Stimulated activated CD4-positive, alpha-beta T cell treated with anti-CD3 and anti-CD28 coated beads, Interleukin-12 subunit alpha, Interleukin-12 subunit beta, amount 100 ng/mL, for 24 hours (primary cell): ENCODE measurements around the gene SKOR1.

Source experiments
- DNase-seq, 2 experiments: peaks; one replicate each; pipeline ENCODE4 v3.0.0-alpha.2; 2020; ENCODE audit warnings: low read depth in 2 of 2

Gene SKOR1

DNA sequence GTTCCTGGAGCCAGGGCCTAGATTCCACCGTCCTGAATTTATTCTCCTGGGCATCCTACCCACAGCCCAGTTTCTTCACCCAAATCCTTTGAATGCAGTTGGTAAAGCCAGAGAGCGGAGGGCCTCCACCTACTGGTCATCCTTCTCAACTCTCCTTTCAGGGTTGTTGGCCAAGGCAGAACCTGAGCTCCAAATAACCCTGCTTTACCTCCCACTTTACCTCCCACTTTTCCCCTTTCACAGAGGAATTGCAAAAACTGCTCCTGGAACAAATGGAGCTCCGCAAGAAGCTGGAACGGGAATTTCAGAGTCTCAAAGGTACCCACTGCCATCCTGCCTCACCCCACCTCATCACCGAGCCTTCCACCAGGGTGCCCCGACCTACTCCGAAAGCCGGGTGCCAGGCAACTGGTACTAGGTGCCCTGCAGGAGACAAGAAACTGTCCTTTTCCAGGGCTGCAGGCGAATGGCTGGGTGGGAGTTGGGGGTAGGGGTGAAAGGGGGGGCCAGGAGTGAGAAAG, 6.8 kb downstream of the SKOR1 start:
- no peak for DNase-seq

DNA sequence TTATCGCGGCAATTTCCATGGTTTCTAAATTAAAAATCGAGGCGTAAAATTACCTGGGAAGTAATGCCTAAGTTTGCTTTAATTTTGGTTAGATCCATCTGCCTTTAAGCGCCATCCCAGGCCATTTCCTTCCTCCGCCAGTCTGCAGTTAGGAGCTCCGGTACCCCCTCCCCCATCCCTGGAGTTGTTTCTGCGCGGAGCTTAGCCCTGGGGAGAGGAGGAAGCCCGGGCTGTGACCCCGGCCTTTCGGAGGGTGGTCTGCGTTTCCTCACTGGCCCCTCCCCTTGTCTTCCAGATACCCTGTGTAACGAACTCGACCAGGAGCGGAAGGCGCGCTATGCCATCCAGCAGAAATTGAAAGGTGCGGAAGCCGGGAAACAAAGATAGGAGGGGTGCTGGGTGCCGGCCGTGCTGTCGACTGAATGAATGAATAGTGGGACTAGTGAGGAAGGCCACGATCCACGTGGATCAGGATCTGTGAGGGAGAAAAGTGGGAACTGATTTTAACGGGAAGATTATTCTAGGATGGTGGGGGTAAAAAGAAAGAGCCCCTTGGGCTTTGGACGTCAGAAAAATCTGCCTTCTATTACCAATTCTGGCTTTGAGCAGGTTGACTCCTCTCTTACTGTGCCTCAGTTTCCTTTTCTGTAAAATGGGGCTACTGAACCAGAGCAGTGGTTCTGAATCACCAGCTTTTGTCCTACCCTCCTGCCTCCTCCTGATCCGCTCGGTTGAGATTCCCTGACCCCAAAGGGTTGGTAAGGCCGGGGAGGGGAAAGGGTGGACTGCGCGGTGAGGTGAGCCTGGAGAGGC, 7.8 kb downstream of the SKOR1 start:
- DNase-seq: no peak

- no peak for DNase-seq
Observed at GRCh38 chr15:67833710-67834511, 8.6 kb downstream of the SKOR1 start.

DNA sequence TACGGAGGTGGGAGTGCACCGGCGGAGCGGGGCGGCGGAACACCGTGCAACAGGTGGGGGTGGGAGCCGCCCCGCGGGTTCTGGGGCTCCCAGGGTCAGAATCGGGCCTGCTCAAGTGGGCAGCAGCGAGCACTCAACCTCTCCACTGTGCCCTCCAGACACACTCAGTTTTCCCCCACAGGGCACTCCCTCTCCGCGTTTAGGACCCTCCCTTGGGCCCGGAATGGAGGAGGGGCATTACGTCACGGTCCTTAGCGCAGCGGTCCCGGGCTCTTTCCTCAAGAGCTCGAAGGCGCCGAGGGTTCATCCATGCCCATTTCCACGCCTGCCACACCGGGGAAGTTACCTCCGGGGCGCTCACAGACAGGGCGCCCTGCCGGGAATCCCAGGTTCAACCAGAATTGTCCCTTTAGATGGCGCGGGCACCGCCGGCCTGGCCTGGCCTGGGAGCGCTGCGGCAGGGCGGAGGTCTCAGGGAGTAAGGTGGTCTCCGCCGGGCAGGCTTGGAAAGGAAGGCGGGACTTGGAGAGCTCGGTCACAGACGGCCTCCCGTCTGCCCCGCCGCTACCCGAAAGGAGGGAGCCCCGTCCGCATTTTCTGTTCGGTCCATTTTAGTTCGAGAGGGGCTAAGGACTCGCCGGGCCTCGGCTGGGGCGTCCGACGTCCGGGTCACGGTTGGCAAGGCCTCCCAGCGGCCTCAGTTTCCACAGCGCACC, 9.4 kb downstream of the SKOR1 start:
- DNase-seq: no peak

DNA sequence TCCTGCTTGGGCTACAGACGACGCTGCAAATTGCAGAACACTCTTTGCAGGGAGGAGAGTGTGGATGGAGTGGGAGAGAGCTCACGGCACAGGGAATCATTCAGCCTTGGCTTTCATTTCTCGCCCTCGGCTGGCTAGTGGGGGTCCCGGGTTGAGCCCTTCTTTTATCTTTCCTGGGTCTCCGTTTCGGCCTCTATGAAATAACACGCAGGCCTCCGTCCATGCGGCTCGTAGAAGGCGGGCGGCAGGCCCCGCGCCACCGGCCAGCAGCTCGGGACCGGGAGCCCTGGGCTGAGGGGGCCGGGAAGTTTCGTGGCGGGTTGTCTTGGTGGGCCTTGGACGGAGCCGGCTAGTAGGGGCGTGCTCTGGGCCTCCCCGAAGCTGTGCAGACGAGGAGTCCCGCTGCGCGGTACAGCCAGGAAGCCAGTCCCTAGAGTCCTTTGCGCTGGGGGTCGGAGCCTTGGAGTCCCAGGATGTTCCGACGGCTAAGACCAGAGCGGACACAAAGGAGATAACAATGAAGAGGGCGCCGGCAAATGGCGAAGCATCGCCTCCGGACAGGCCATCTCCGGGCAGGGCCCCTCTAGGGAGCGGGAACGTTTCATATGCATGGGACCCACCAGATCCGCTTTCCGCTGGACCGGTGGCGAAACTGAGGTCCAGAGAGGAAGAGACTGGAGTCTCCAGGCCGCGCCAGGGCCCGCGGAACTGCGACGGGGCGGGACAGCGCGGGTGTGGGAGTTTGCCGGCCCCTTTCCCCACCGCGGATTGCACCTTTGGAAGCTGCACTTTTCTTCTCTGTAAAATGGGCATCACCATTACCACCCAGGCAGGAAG, 10.2 kb downstream of the SKOR1 start:
- no peak for DNase-seq

GRCh38 chr15:67836134-67836455, 10.8 kb downstream of the SKOR1 start:
- no peak for DNase-seq

DNA sequence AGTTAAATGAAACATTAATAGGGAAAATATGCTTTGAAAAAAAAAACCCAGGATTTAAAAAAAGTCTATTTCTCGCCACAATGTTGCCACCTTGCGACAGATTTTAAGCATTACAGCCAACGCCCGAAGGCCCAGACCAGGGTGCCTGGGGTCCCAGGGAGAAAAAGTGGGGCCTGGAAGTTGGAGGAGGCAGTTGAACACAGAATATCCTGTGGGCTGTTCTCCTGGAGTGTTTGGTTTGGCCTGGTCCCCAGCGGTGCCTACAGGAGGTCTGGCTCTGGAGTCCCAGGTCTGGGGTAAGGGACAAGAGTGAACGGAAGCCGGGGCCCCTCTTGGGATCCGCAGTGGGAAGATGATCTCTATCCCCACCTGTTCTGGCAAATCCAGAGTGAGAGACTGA, 11.2 kb downstream of the SKOR1 start:
- peak in 1 of 2 experiments; percentile 46 for DNase-seq

DNA sequence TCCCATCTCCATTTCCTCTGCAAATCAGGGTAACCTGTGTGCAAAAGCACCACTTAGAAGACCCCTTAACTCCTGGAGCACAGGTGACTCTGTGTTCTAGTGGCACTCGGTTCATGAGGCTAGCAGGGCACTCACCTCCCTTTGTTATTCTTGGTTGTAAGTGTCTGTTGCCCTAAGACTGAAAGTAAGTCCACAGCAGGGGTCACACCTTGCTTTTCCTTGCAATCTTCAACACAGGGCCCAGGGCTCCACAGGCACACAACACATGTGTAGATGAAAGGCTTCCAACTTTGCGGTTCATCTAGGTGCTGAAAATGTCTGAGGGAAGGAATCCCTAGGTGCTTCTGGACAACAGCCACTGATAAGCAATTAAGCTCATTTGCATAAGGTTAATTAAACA, 11.6 kb downstream of the SKOR1 start:
- DNase-seq: no peak

GRCh38 chr15:67838789-67839332, 13.6 kb downstream of the SKOR1 start:
- DNase-seq: no peak

GRCh38 chr15:67839499-67839928, 14.2 kb downstream of the SKOR1 start:
- no peak for DNase-seq

GRCh38 chr15:67839929-67840748, 14.8 kb downstream of the SKOR1 start, which contains the start of gene RNU6-1:
RNU6-1 (minus strand) TSS chr15:67840045.
- DNase-seq: peak; percentile 91 to 92

DNA sequence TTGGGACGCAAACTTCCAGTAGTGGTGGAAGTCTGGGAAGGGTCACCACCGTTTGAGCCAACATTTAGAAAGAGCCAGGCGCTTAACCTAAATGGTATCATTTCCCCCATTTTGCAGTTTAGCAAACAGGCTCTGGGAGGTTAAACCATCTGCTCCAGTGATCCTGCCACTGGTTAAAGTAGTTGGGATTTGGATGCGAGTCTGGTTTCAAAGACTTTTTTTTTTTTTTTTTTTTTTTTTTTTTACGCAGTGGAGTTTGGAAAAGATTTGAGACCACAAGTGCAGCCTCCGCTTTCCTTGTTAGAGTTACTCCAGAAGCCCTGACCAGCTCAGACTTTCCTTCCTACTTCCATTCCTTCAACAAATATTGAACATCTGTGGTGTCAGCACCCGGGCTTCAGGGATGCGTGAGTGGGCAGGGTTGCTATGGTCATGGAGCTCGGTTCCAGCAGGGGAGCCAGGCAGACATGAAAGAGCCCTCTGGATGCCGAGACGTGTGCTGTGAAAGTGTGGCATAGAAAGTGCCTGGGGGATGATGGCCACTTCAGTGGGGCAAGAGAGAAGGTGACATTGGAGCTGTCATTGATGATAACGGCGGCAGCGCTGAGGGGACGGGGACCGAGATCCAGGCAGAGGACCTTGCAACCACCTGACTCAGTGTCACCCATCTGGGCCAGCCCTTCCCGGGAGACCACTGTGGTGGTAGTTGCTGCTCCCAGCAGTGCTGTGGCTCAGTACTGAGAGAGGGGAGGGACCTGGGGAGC, 15.6 kb downstream of the SKOR1 start:
- no peak for DNase-seq

GRCh38 chr15:67841513-67841762, 16.1 kb downstream of the SKOR1 start:
- DNase-seq: no peak

GRCh38 chr15:67843092-67843501, 17.8 kb downstream of the SKOR1 start:
- no peak for DNase-seq

DNA sequence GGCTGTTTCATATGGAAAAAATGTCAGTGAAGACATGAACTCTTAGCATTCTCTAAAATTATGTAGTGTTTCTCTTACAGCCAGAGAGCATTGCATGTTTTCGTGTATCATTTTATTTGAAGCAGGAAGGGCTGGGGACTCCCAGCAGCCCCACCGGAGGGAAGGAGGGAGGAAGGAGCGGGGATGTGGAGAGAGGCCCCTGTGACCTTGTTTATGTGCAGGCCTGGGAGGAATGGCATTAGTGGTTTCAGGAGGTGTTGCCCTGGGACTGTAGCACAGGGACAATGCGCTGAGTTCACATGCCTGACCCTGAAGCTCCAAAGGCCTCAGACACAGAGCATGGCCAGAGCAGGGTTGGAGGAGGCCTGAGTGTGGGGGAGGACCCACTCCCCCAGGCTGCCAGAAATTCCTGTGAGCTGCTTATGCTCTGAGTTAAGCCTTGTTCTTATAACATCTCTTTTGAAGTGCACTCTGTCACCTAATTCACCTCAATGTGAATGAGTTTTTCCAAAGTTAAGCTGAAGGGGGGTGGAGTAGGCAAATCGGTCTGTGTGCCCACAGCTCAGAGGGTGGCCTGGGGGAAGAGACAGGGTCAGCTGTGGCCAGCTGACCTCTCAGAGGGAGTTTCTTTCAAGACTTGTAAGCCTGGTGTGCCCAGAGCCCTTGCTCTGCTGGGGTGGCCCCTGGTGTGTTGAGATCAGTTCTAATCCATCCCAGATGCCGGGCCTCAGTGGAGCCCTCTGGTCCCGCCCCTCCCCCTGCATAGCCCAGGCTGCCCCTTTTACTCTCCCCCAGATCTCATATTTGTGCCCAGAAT, 18.5 kb downstream of the SKOR1 start:
- DNase-seq: no peak

GRCh38 chr15:67845974-67846373, 20.7 kb downstream of the SKOR1 start:
- no peak for DNase-seq

DNA sequence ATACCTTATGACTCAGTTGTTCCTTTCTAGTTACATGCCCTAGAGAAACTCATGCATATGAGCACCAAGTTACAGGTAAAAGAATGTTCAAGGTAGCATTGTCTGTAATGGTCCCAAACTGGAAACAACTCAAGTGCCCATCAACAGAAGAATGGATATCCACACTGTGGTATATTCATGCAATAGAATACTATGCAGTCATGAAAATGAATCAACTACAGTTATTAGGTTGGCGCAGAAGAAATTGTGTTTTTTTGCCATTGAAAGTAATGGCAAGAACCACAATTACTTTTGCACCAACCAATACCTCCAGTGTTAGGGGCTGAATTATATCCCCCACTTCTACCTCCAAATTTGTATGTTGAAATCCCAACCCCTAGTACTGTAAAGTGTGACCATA, 24.2 kb downstream of the SKOR1 start:
- no peak for DNase-seq

DNA sequence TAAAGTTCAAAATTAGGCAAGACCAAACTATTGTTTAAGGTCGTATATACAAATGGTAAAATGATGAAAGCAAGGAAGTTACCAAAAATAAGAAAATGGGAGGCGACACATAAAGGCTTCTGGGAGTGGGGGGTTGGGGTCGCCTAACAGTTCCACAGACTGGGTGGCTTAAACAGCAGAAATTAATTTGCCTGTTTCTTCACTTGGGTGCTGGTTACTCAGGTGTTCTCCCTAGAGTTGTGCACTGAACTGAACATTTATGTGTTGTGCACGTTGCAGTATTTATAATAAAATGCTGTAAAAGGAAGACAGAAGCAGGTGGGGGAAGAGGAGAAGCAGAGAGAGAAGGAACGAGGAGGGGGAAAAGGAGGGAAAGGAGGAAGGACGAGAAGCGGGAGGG, 25.0 kb downstream of the SKOR1 start:
- DNase-seq: no peak
